Subcutaneous adipose tissue (tissue), 4 donors: ENCODE results near the gene ETNK1. TPM values are rescaled to one million over a fixed set of nuclear protein-coding genes. Genes with fewer than 3 reads are reported as not detected.

Source experiments
- CTCF ChIP-seq: fragments of 450-650 bp; IDR thresholded peaks from one replicate; pipeline ENCODE4 v1.5.1; 2016; ENCODE audit warnings: low read depth, mild to moderate bottlenecking, control low read depth, antibody characterized with exemption, moderate library complexity
- total RNA-seq, 4 donors: library from RNA; depleted of rRNA; stranded (reverse); fragments of >200 nt; gene quantifications; one replicate each; pipeline ENCODE4 v1.1.0, GENCODE V29; 2016

The ETNK1 gene
- total RNA-seq, 4 donors from 2014 or later = 31.6 to 80.6 (median 38.6) TPM

- TF ChIP-seq CTCF = no peak
Measured at GRCh38 chr12:22670762-22671161, 45.8 kb downstream of the ETNK1 start.

- no peak for TF ChIP-seq CTCF
Measured at GRCh38 chr12:22672951-22673350, 48.0 kb downstream of the ETNK1 start.

GRCh38 chr12:22677781-22678574, 53.0 kb downstream of the ETNK1 start:
- TF ChIP-seq CTCF = no peak

- no peak for TF ChIP-seq CTCF
Measured at GRCh38 chr12:22682663-22683062, 57.7 kb downstream of the ETNK1 start.

GRCh38 chr12:22683131-22683530, 58.2 kb downstream of the ETNK1 start:
- no peak for TF ChIP-seq CTCF

- TF ChIP-seq CTCF = no peak
Measured at GRCh38 chr12:22684140-22685118, 59.5 kb downstream of the ETNK1 start.

GRCh38 chr12:22686193-22686592, 61.2 kb downstream of the ETNK1 start:
- no peak for TF ChIP-seq CTCF
